T-cell (primary cell): ENCODE results near the gene SLC45A2. TPM values are rescaled to one million over a fixed set of nuclear protein-coding genes. Genes with fewer than 3 reads are reported as not detected.

Source experiments
- ATAC-seq, 4 experiments: fragments of 200-7000 bp in 3 of 4; fragments of 150-1000 bp in 1 of 4; cut with Tn5 transposase; replicated peaks in 1 of 4; 1 replicate in 3 of 4; 2 replicates in 1 of 4; pipeline ENCODE4 v1.10.0; 2021; ENCODE audit warnings: moderate library complexity in 3 of 4, mild to moderate bottlenecking in 2 of 4, moderate number of reproducible peaks in 1 of 4
- CTCF ChIA-PET, 2 donors: fragments of 300-600 bp; sonication (Branson Sonifier 250); formaldehyde crosslinking; loops; one replicate each; lab custom pipeline; 2022; ENCODE audit warnings: antibody characterized with exemption in 2 of 2; lab: Charles Lee
- POLR2A ChIA-PET, 2 donors: fragments of 300-600 bp; sonication (Branson Sonifier 250); formaldehyde crosslinking; loops; one replicate each; lab custom pipeline; 2022; ENCODE audit warnings: antibody characterized with exemption in 2 of 2; lab: Charles Lee
- DNase-seq, 35 experiments: peaks; one replicate each; pipeline versions ENCODE4 v3.0.0 to v3.0.0-alpha.2; 2013 to 2023
- H3K27ac ChIP-seq: one replicate; pipeline ENCODE4 v1.5.1; 2013; ENCODE audit warnings: low read length
- H3K27me3 ChIP-seq, 2 experiments: replicated peaks in 1 of 2; 1 replicate in 1 of 2; 2 replicates in 1 of 2; pipeline versions ENCODE4 v1.6.1 to v1.7.0; 2013; ENCODE audit warnings: low read length in 1 of 2, mixed read lengths in 1 of 2; ENCODE audit not compliant: control insufficient read depth in 2 of 2, insufficient read depth in 2 of 2; ENCODE audit errors: extremely low read depth in 1 of 2
- H3K36me3 ChIP-seq, 2 donors: 1 replicate in 1 of 2; 2 replicates in 1 of 2; pipeline versions ENCODE4 v1.6.1 to v1.7.0; 2013; ENCODE audit warnings: low read length in 1 of 2; ENCODE audit not compliant: control insufficient read depth in 2 of 2, insufficient read depth in 1 of 2; ENCODE audit errors: extremely low read depth in 1 of 2
- H3K4me1 ChIP-seq, 2 experiments: 1 replicate in 1 of 2; 2 replicates in 1 of 2; pipeline versions ENCODE4 v1.6.1 to v1.7.0; 2013; ENCODE audit warnings: low read length in 2 of 2, mixed read lengths in 1 of 2; ENCODE audit not compliant: insufficient read depth in 2 of 2, control insufficient read depth in 1 of 2; ENCODE audit errors: extremely low read depth in 1 of 2
- H3K4me3 ChIP-seq, 2 donors: 1 replicate in 1 of 2; 2 replicates in 1 of 2; pipeline versions ENCODE4 v1.5.1 to v1.7.0; 2013; ENCODE audit warnings: mild to moderate bottlenecking in 2 of 2, low read length in 1 of 2, moderate library complexity in 1 of 2; ENCODE audit not compliant: control insufficient read depth in 1 of 2; ENCODE audit errors: extremely low read depth in 1 of 2
- H3K9me3 ChIP-seq: 2 replicates; pipeline ENCODE4 v1.7.0; 2013
- H3K27ac Mint-ChIP-seq, 2 donors: one replicate each; pipeline ENCODE4 v1.8.0; 2020 to 2021; ENCODE audit warnings: mild to moderate bottlenecking in 2 of 2, mixed read lengths in 2 of 2
- H3K27me3 Mint-ChIP-seq, 2 donors: one replicate each; pipeline ENCODE4 v1.8.0; 2021 to 2022; ENCODE audit warnings: mixed read lengths in 2 of 2
- H3K36me3 Mint-ChIP-seq: one replicate; pipeline ENCODE4 v1.8.0; 2021; ENCODE audit warnings: mixed read lengths
- H3K4me1 Mint-ChIP-seq, 3 donors: one replicate each; pipeline ENCODE4 v1.8.0; 2020 to 2022; ENCODE audit warnings: mixed read lengths in 3 of 3, mild to moderate bottlenecking in 1 of 3
- H3K4me3 Mint-ChIP-seq, 3 donors: one replicate each; pipeline ENCODE4 v1.8.0; 2020 to 2022; ENCODE audit warnings: mild to moderate bottlenecking in 3 of 3, mixed read lengths in 3 of 3, moderate library complexity in 3 of 3
- H3K9me3 Mint-ChIP-seq, 3 donors: one replicate each; pipeline ENCODE4 v1.8.0; 2020 to 2022; ENCODE audit warnings: mixed read lengths in 3 of 3
- WGBS: methylation state at CpG from one replicate; pipeline ENCODE4 v1.1.5; 2013; ENCODE audit warnings: missing lambda C conversion rate; ENCODE audit not compliant: insufficient coverage; 5-methylcytosine and 5-hydroxymethylcytosine counted together
- total RNA-seq, 35 experiments: library from RNA in 6 of 35; stranded (reverse) in 6 of 35; fragments of 120-200 nt in 1 of 35; gene quantifications; one replicate each; pipeline versions ENCODE4 v1.2.1 to v1.2.4 and lab custom pipeline; 2013 to 2026

SLC45A2 gene
- total RNA-seq, 5 donors from 2014 or later (not counting 1 experiment from before 2014, with no cell fraction given) = 0.20 TPM; not detected in 4

GRCh38 chr5:33980030-33980429 lies 4.5 kb downstream of the SLC45A2 start:
- Mint-ChIP-seq H3K9me3 (no peaks in the 10 kb centered on the region), H3K36me3 (no peaks in the 10 kb centered on the region), H3K4me3 (no peak overlapping the region), H3K4me1 (no peaks in the 10 kb centered on the region), H3K27ac (no peak overlapping the region), H3K27me3 (peaks cover 0 to 4% of the 10 kb centered on the region in 2 donors)
- no CpG with 5 or more reads among the region's 3 CpGs for WGBS
- no peak for DNase-seq
- Histone ChIP-seq H3K36me3 (no peaks in the 10 kb centered on the region), H3K9me3 (no peaks in the 10 kb centered on the region), H3K27ac (no peak overlapping the region), H3K4me3 (no peak overlapping the region), H3K27me3 (no peaks in the 10 kb centered on the region), H3K4me1 (no peaks in the 10 kb centered on the region)
- CTCF ChIA-PET = no interaction called here
- ATAC-seq = no peak
- POLR2A ChIA-PET = interaction anchor here in 1 of 2 donors (0.6 kb wide), 1 partner anchor 45 kb away, joined by 3 read pairs; no protein-coding TSS in a partner anchor

- ATAC-seq = no peak
- Mint-ChIP-seq H3K27me3 (peaks cover 2 to 4% of the 10 kb centered on the region in 2 donors), H3K9me3 (no peaks in the 10 kb centered on the region), H3K27ac (no peak overlapping the region), H3K4me3 (no peak overlapping the region), H3K36me3 (no peaks in the 10 kb centered on the region), H3K4me1 (peaks cover 3 to 8% (median 4%) of the 10 kb centered on the region in 3 donors)
- H3K9me3 ChIP-seq = no peaks in the 10 kb centered on the region
- WGBS = 80% methylated on average over 1 of the region's 1 CpG
- no peaks in the 10 kb centered on the region for H3K27me3 ChIP-seq
- no peaks in the 10 kb centered on the region for H3K36me3 ChIP-seq
- no peak overlapping the region for H3K27ac ChIP-seq
- ChIA-PET CTCF (interaction anchor here in 1 of 2 donors (1.0 kb wide), 1 partner anchor 8 kb away, joined by 3 read pairs; no protein-coding TSS in a partner anchor), POLR2A (no interaction called here)
- no peak overlapping the region for H3K4me3 ChIP-seq
- DNase-seq = no peak
- no peaks in the 10 kb centered on the region for H3K4me1 ChIP-seq
Measured at GRCh38 chr5:33978306-33978705, 6.2 kb downstream of the SLC45A2 start.

DNA sequence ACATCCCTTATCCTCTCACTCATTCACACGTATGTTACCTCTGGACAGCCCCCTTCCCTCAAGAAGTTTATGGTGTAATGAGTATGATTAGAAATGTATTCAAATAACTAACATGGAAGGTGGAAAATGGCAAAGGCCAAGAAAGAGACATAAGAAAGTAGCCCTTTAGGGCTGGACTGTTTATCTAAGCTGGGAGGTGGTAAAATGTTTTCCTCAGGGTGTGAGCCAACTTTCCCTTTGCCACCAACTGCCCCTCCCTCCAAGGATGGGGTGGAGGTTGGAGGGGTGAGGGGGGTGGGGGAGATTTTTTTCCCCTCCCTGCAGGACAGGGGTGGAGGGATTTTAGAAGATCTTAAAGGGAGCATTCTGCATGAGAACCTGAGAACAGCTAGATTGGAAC lies 8.2 kb downstream of the SLC45A2 start:
- ChIA-PET CTCF (no interaction called here), POLR2A (no interaction called here)
- Histone ChIP-seq H3K4me1 (no peaks in the 10 kb centered on the region), H3K27ac (no peak overlapping the region), H3K36me3 (no peaks in the 10 kb centered on the region), H3K4me3 (no peak overlapping the region), H3K27me3 (no peaks in the 10 kb centered on the region), H3K9me3 (no peaks in the 10 kb centered on the region)
- no peak overlapping the region for H3K4me3 Mint-ChIP-seq
- H3K4me1 Mint-ChIP-seq = peaks cover 4 to 19% (median 6%) of the 10 kb centered on the region in 3 donors
- H3K27ac Mint-ChIP-seq = no peak overlapping the region
- peaks cover 2 to 4% of the 10 kb centered on the region in 2 donors for H3K27me3 Mint-ChIP-seq
- no peaks in the 10 kb centered on the region for H3K36me3 Mint-ChIP-seq
- WGBS = no CpG with 5 or more reads among the region's 1 CpG
- no peaks in the 10 kb centered on the region for H3K9me3 Mint-ChIP-seq
- ATAC-seq (no peak), DNase-seq (no peak)

DNA sequence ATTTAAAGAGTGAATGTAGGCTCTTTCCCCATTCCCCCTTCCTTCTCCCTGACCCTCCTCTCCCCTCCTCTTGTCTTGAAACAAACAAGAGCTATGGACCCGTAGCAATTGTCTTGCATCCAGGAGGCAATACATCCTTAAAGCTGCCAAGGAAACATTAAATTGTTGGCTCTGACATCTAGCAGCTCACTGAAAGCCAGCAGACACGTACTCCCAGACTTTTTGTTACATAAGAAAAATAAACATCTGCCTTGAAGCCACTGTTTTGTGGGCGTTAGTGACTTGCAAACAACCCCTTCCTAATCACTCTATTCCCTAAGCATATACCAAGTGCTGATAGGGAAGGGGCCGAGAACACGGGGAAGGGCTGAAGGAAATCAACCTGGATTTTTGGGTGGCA lies 8.6 kb downstream of the SLC45A2 start:
- Histone ChIP-seq H3K27ac (no peak overlapping the region), H3K9me3 (no peaks in the 10 kb centered on the region), H3K27me3 (no peaks in the 10 kb centered on the region), H3K36me3 (no peaks in the 10 kb centered on the region), H3K4me1 (no peaks in the 10 kb centered on the region), H3K4me3 (no peak overlapping the region)
- Mint-ChIP-seq H3K27me3 (peaks cover 2 to 4% of the 10 kb centered on the region in 2 donors), H3K4me3 (no peak overlapping the region), H3K36me3 (no peaks in the 10 kb centered on the region), H3K27ac (no peak overlapping the region), H3K9me3 (no peaks in the 10 kb centered on the region), H3K4me1 (peaks cover 4 to 19% (median 6%) of the 10 kb centered on the region in 3 donors)
- CTCF ChIA-PET = no interaction called here
- POLR2A ChIA-PET = no interaction called here
- ATAC-seq (no peak), DNase-seq (no peak)
- WGBS = 92% methylated on average over 3 of the region's 5 CpGs

DNA sequence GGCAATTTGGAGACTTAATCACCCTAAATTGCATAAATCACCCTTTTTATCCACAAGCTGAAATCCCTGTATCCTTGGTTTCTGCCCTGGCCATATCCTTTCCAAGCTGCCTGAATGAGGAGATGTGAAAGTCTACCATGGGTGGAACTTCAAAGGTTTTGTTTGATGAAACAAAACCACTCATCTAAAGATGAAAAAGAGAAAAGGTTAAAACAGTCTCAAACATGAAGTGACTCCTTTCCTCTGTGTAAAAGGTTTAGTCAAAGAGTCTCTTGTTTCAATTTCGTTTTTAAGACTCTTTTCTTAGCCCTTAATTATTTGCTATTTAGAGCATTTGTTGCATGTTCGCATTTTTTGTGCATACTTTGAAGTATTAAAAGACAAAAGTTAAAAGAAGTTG lies 11.2 kb downstream of the SLC45A2 start:
- H3K4me1 Mint-ChIP-seq = peaks cover 4 to 19% (median 6%) of the 10 kb centered on the region in 3 donors
- H3K4me3 ChIP-seq = no peak overlapping the region
- no peak for DNase-seq
- H3K36me3 ChIP-seq = no peaks in the 10 kb centered on the region
- ChIA-PET POLR2A (no interaction called here), CTCF (no interaction called here)
- no peaks in the 10 kb centered on the region for H3K4me1 ChIP-seq
- H3K27ac ChIP-seq = no peak overlapping the region
- peak in 1 of 4 experiments; percentile 65 for ATAC-seq
- no peak overlapping the region for H3K4me3 Mint-ChIP-seq
- H3K27me3 Mint-ChIP-seq = peaks cover 0 to 2% of the 10 kb centered on the region in 2 donors
- no peaks in the 10 kb centered on the region for H3K27me3 ChIP-seq
- no peaks in the 10 kb centered on the region for H3K9me3 ChIP-seq
- H3K9me3 Mint-ChIP-seq = no peaks in the 10 kb centered on the region
- no peak overlapping the region for H3K27ac Mint-ChIP-seq
- no CpG with 5 or more reads among the region's 2 CpGs for WGBS
- H3K36me3 Mint-ChIP-seq = no peaks in the 10 kb centered on the region

DNA sequence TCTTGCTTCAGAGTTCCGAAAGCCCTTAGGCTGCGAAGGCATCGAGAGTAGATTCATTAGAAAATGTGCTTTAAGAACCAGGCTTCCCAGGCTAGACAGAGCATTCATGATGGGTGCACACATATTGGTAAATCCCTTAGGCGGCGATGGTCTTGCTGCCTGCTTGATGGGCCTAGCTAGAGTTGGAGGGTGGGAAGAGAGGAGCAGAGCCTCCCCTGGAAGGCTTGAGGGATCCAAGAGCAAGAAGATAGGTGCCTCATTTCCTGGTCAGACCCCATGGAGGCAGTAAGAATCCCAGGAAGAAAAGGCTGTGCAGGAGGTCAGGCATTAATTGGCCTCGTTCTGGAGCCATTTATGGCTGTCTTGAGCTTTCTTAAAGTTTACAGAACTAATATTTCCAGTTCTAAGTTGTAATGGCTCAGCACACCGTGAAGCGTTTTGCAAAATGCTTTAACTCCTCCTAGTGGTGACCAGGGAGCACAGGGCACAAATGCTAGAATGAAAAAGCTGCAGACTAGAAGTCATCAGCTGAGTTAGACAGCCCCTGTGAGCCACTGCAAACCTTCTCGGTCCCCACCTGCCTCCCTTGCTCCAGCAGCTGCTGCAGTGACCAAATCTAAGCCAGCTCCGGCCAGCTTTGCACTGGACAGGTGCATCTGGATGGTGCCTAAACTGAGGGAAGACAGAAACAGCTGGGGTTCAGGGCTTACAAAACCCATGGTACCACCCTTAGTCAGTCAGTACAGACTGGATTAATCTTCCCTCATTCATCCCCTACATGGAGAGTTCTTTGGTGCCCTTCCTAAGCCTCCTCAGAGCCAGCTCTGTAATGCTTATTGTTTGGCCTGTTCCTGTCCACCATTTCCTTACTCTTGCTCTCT lies 14.7 kb downstream of the SLC45A2 start:
- Histone ChIP-seq H3K9me3 (no peaks in the 10 kb centered on the region), H3K36me3 (no peaks in the 10 kb centered on the region), H3K27me3 (no peaks in the 10 kb centered on the region), H3K27ac (no peak overlapping the region), H3K4me1 (no peaks in the 10 kb centered on the region), H3K4me3 (no peak overlapping the region)
- peak in 2 of 35 experiments; percentile 2 to 34 for DNase-seq
- Mint-ChIP-seq H3K27me3 (no peaks in the 10 kb centered on the region), H3K4me1 (peaks cover 8 to 26% (median 10%) of the 10 kb centered on the region in 3 donors), H3K9me3 (no peaks in the 10 kb centered on the region), H3K36me3 (no peaks in the 10 kb centered on the region), H3K4me3 (no peak overlapping the region), H3K27ac (no peak overlapping the region)
- ChIA-PET POLR2A (interaction anchor here in 1 of 2 donors (0.6 kb wide), 1 partner anchor 143 kb away, joined by 3 read pairs; no protein-coding TSS in a partner anchor), CTCF (interaction anchor here (0.6 to 1.7 kb wide), 10 partner anchors 9 to 535 kb away, joined by 3 to 7 read pairs (median 3); no protein-coding TSS in a partner anchor)
- WGBS = 54% methylated on average over 10 of the region's 10 CpGs
- ATAC-seq = peak in 3 of 4 experiments; percentile 44 to 66 (median 55)
